ENCODE measurements around the gene KCNK5. TPM values are rescaled to one million over a fixed set of nuclear protein-coding genes. Genes with fewer than 3 reads are reported as not detected.

KCNK5 gene
- total RNA-seq, 4 donors from 2014 or later, result 16.7 to 20.0 (median 18.4) TPM

- Histone ChIP-seq H3K27ac (no peak overlapping the region), H3K4me3 (no peak overlapping the region), H3K36me3 (no peaks in the 10 kb centered on the region), H3K27me3 (no peaks in the 10 kb centered on the region), H3K4me1 (peaks cover 0 to 31% (median 7%) of the 10 kb centered on the region in 4 donors), H3K9me3 (no peaks in the 10 kb centered on the region)
- DNase-seq (ENCODE audit: low spot score in 2 of 2), result no peak
- no peak for TF ChIP-seq EP300 (IDR thresholded peaks at IDR 0.05)
- TF ChIP-seq, protein P1, sequence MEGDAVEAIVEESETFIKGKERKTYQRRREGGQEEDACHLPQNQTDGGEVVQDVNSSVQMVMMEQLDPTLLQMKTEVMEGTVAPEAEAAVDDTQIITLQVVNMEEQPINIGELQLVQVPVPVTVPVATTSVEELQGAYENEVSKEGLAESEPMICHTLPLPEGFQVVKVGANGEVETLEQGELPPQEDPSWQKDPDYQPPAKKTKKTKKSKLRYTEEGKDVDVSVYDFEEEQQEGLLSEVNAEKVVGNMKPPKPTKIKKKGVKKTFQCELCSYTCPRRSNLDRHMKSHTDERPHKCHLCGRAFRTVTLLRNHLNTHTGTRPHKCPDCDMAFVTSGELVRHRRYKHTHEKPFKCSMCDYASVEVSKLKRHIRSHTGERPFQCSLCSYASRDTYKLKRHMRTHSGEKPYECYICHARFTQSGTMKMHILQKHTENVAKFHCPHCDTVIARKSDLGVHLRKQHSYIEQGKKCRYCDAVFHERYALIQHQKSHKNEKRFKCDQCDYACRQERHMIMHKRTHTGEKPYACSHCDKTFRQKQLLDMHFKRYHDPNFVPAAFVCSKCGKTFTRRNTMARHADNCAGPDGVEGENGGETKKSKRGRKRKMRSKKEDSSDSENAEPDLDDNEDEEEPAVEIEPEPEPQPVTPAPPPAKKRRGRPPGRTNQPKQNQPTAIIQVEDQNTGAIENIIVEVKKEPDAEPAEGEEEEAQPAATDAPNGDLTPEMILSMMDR (IDR thresholded peaks at IDR 0.05), result no peak
- 87 to 91% methylated on average over 8 of the region's 8 CpGs for WGBS, 2 donors
These were observed 4.1 kb upstream of the KCNK5 start for GRCh38 chr6:39233333-39233732.

GRCh38 chr6:39231521-39232243 is 2.4 kb upstream of the KCNK5 start:
- H3K36me3 ChIP-seq, result no peaks in the 10 kb centered on the region
- H3K27ac ChIP-seq, result peak overlapping the region in 3 of 4 donors; percentile 34 to 87 (median 82)
- H3K9me3 ChIP-seq, result no peaks in the 10 kb centered on the region
- TF ChIP-seq EP300 (IDR thresholded peaks at IDR 0.05) (no peak), POLR2A (IDR thresholded peaks at IDR 0.05) (no peak)
- TF ChIP-seq, protein P1 (IDR thresholded peaks at IDR 0.05), result no peak
- 57 to 59% methylated on average over 7 of the region's 7 CpGs for WGBS, 2 donors
- H3K4me3 ChIP-seq, result no peak overlapping the region
- DNase-seq (ENCODE audit: low spot score in 2 of 2), result no peak
- peaks cover 0 to 40% (median 7%) of the 10 kb centered on the region in 4 donors for H3K4me1 ChIP-seq
- no peaks in the 10 kb centered on the region for H3K27me3 ChIP-seq

- peaks cover 0 to 48% (median 11%) of the 10 kb centered on the region in 4 donors for H3K4me1 ChIP-seq
- H3K27ac ChIP-seq, result peak overlapping the region in 2 of 4 donors; percentile 82 to 87
- no peak overlapping the region for H3K4me3 ChIP-seq
- H3K36me3 ChIP-seq, result no peaks in the 10 kb centered on the region
- TF ChIP-seq EP300 (IDR thresholded peaks at IDR 0.05), result no peak
- TF ChIP-seq, protein P1 (IDR thresholded peaks at IDR 0.05), result no peak
- TF ChIP-seq POLR2A (IDR thresholded peaks at IDR 0.05), result no peak
- H3K27me3 ChIP-seq, result no peaks in the 10 kb centered on the region
- H3K9me3 ChIP-seq, result no peaks in the 10 kb centered on the region
- DNase-seq (ENCODE audit: low spot score in 2 of 2), result no peak
- WGBS, 2 donors, result 77 to 80% methylated on average over 3 of the region's 3 CpGs
These were observed 1.4 kb upstream of the KCNK5 start for GRCh38 chr6:39230654-39231035.

- H3K27ac ChIP-seq, result peak overlapping the region in 3 of 4 donors; percentile 74 to 87 (median 82)
- no peaks in the 10 kb centered on the region for H3K27me3 ChIP-seq
- 35 to 38% methylated on average over 38 to 41 of the region's 41 CpGs for WGBS, 2 donors
- no peaks in the 10 kb centered on the region for H3K36me3 ChIP-seq
- H3K9me3 ChIP-seq, result no peaks in the 10 kb centered on the region
- no peak for DNase-seq (ENCODE audit: low spot score in 2 of 2)
- peak overlapping the region; percentile 48 to 65 (median 61) for H3K4me3 ChIP-seq
- TF ChIP-seq EP300 (IDR thresholded peaks at IDR 0.05), result no peak
- TF ChIP-seq, protein P1 (IDR thresholded peaks at IDR 0.05), result no peak
- no peak for TF ChIP-seq POLR2A (IDR thresholded peaks at IDR 0.05)
- H3K4me1 ChIP-seq, result peaks cover 0 to 70% (median 19%) of the 10 kb centered on the region in 4 donors
These were observed 934 bp downstream of the KCNK5 start for GRCh38 chr6:39228111-39228971.

GRCh38 chr6:39227476-39227875 is 1.8 kb downstream of the KCNK5 start:
- DNase-seq (ENCODE audit: low spot score in 2 of 2), result no peak
- Histone ChIP-seq H3K4me1 (peaks cover 0 to 79% (median 20%) of the 10 kb centered on the region in 4 donors), H3K27me3 (no peaks in the 10 kb centered on the region), H3K27ac (peak overlapping the region; percentile 39 to 87 (median 78)), H3K9me3 (no peaks in the 10 kb centered on the region), H3K36me3 (no peaks in the 10 kb centered on the region), H3K4me3 (peak overlapping the region; percentile 48 to 65 (median 61))
- TF ChIP-seq, protein P1 (IDR thresholded peaks at IDR 0.05), result no peak
- TF ChIP-seq POLR2A (IDR thresholded peaks at IDR 0.05) (no peak), EP300 (IDR thresholded peaks at IDR 0.05) (no peak)
- WGBS, 2 donors, result 55 to 58% methylated on average over 9 of the region's 9 CpGs

Data from tibial nerve (tissue), 4 donors.